ENCODE measurements around the gene VPS45. TPM values are rescaled to one million over a fixed set of nuclear protein-coding genes. Genes with fewer than 3 reads are reported as not detected.

VPS45 gene
- total RNA-seq, 1 donor from 2014 or later = 33.1 TPM

GRCh38 chr1:150115121-150115520 lies 47.5 kb downstream of the VPS45 start:
- Mint-ChIP-seq H3K9me3 (ENCODE audit: low read depth) (peaks cover 12% of the 10 kb centered on the region), H3K4me3 (ENCODE audit: unreplicated experiment) (no peak overlapping the region), H3K36me3 (ENCODE audit: low read depth) (peaks cover 25% of the 10 kb centered on the region), H3K27ac (ENCODE audit: unreplicated experiment) (no peak overlapping the region), H3K27me3 (ENCODE audit: low read depth) (no peaks in the 10 kb centered on the region), H3K4me1 (ENCODE audit: low read depth) (no peaks in the 10 kb centered on the region)
- no peak for TF ChIP-seq CTCF (IDR thresholded peaks at IDR 0.05)
- no peak for DNase-seq (ENCODE audit: low spot score)

- peaks cover 9% of the 10 kb centered on the region for H3K4me1 Mint-ChIP-seq (ENCODE audit: low read depth)
- no peak overlapping the region for H3K27ac Mint-ChIP-seq (ENCODE audit: unreplicated experiment)
These were observed 51.1 kb downstream of the VPS45 start for GRCh38 chr1:150118716-150119115.

GRCh38 chr1:150121236-150121862 lies 53.8 kb downstream of the VPS45 start:
- DNase-seq (ENCODE audit: low spot score) = no peak
- TF ChIP-seq CTCF (IDR thresholded peaks at IDR 0.05) = no peak
- Mint-ChIP-seq H3K27me3 (ENCODE audit: low read depth) (no peaks in the 10 kb centered on the region), H3K36me3 (ENCODE audit: low read depth) (peaks cover 3% of the 10 kb centered on the region), H3K4me3 (ENCODE audit: unreplicated experiment) (no peak overlapping the region), H3K27ac (ENCODE audit: unreplicated experiment) (peak overlapping the region; percentile 73), H3K9me3 (ENCODE audit: low read depth) (no peaks in the 10 kb centered on the region), H3K4me1 (ENCODE audit: low read depth) (peaks cover 9% of the 10 kb centered on the region)

More at GRCh38 chr1:150118716-150119115, 51.1 kb downstream of the VPS45 start:
- no peak for DNase-seq (ENCODE audit: low spot score)
- peaks cover 18% of the 10 kb centered on the region for H3K36me3 Mint-ChIP-seq (ENCODE audit: low read depth)
- no peaks in the 10 kb centered on the region for H3K27me3 Mint-ChIP-seq (ENCODE audit: low read depth)
- no peak overlapping the region for H3K4me3 Mint-ChIP-seq (ENCODE audit: unreplicated experiment)
- H3K9me3 Mint-ChIP-seq (ENCODE audit: low read depth) = peaks cover 8% of the 10 kb centered on the region
- no peak for TF ChIP-seq CTCF (IDR thresholded peaks at IDR 0.05)

GRCh38 chr1:150126811-150127210 lies 59.2 kb downstream of the VPS45 start:
- Mint-ChIP-seq H3K27me3 (ENCODE audit: low read depth) (no peaks in the 10 kb centered on the region), H3K27ac (ENCODE audit: unreplicated experiment) (no peak overlapping the region), H3K4me3 (ENCODE audit: unreplicated experiment) (no peak overlapping the region), H3K9me3 (ENCODE audit: low read depth) (no peaks in the 10 kb centered on the region), H3K36me3 (ENCODE audit: low read depth) (peaks cover 3% of the 10 kb centered on the region), H3K4me1 (ENCODE audit: low read depth) (peaks cover 1% of the 10 kb centered on the region)
- TF ChIP-seq CTCF (IDR thresholded peaks at IDR 0.05) = no peak
- no peak for DNase-seq (ENCODE audit: low spot score)

GRCh38 chr1:150127464-150127863 lies 59.9 kb downstream of the VPS45 start:
- Mint-ChIP-seq H3K9me3 (ENCODE audit: low read depth) (no peaks in the 10 kb centered on the region), H3K4me1 (ENCODE audit: low read depth) (no peaks in the 10 kb centered on the region), H3K36me3 (ENCODE audit: low read depth) (peaks cover 1% of the 10 kb centered on the region), H3K27ac (ENCODE audit: unreplicated experiment) (no peak overlapping the region), H3K4me3 (ENCODE audit: unreplicated experiment) (no peak overlapping the region), H3K27me3 (ENCODE audit: low read depth) (no peaks in the 10 kb centered on the region)
- DNase-seq (ENCODE audit: low spot score) = no peak
- no peak for TF ChIP-seq CTCF (IDR thresholded peaks at IDR 0.05)

All from chondrocyte (in vitro differentiated cells).